GM12873 (cell line): ENCODE results near the gene HOMER1.

Experiments used
- CTCF ChIP-seq: IDR thresholded peaks from 2 replicates; pipeline ENCODE4 v1.5.1; 2012; ENCODE audit warnings: low read depth, mild to moderate bottlenecking, moderate library complexity, low read length, control low read depth; ENCODE audit not compliant: insufficient read depth; ENCODE audit errors: missing control alignments

The HOMER1 gene

DNA sequence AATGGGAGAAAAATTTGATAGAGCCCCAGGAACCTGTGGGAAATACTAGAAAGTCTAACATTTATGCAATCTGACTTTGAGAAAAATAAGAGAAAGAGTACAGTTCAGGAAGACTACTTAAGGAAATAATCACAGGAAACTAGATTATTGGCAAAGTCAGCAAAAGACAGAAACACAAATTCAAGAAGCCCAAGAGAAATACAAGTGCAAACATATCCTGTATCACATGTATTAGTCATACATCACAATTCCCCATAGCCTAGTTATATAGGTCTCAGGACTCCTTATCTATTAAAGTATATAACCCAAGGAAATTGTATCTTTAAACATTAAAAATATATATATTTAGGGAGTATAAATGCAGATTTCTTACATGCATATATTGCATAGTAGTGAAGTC is 100.8 kb downstream of the HOMER1 start:
- TF ChIP-seq CTCF = no peak

DNA sequence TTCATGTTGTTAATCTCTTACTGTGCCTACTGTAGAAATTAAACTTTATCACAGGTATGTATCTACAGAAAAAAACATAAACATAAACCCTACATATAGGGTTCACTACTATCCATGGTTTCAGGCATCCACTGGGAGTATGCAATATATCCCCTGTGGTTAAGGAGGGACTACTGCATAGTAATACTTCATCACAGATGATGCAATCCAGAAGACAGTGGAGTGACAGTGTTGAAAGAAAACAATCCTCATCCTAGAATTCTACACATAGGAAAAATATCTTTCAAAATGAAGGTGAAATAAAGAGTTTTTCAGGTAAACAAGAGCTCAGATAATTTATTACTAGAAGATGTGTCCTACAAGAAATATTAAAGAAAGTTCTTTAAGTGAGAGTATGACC is 105.9 kb downstream of the HOMER1 start:
- TF ChIP-seq CTCF = no peak

- no peak for TF ChIP-seq CTCF
Observed at GRCh38 chr5:79407591-79407990, 106.3 kb downstream of the HOMER1 start.

DNA sequence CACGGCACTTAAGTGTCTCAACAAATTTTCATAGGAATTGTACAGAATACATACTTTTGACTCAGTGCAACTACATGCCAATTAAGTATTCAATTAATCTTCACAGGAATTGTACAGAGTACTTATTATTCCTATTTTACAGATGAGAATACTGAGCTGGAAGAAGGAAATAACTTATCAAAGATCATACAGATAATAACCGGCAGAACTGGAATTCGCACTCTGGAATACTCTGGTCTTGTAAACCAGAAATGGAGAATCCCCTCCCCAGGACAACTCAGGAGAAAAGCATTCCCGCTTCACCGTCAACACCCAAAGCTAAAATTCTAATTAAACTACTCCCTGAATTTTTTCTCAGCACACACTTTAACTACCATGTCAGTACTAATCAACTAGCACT is 112.7 kb downstream of the HOMER1 start:
- TF ChIP-seq CTCF = no peak

DNA sequence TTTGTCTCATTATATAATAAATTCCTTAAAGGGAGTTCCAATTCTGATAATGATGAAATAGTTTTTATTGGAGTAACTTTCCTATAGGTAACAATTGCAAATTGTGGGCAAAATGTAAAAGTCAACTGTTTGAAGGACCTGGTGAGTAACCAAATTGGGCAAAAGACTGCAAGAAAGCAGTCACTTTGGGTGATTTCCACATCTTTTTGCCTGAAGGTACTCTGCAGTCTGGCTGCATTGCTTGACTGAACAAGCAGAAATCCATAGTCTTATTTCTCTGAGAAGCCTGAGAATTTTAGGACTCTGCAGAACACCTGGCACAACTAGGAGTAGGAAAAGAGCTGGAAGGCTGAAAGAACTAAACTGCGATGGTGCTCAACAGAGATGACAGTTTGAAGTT is 114.9 kb downstream of the HOMER1 start:
- no peak for TF ChIP-seq CTCF

GRCh38 chr5:79397080-79397479 is 116.9 kb downstream of the HOMER1 start:
- no peak for TF ChIP-seq CTCF

DNA sequence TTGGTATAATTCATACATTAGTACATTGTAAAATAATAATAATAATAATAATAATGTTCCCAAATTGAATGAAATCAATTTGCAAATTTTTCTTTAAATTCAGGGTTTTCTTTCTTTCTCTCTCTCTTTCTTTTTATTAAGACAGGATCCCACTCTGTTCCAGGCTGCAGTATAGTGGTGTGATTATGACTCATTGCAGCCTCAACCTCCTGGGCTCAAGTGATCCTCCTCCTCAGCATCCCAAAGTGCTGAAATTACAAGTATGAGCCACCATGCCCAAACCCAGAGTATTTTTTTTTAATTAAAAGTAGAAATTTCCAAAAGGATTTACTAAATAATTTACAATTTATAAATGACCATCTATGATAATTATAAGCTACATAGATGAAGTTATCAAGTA is 117.7 kb downstream of the HOMER1 start:
- TF ChIP-seq CTCF = no peak

DNA sequence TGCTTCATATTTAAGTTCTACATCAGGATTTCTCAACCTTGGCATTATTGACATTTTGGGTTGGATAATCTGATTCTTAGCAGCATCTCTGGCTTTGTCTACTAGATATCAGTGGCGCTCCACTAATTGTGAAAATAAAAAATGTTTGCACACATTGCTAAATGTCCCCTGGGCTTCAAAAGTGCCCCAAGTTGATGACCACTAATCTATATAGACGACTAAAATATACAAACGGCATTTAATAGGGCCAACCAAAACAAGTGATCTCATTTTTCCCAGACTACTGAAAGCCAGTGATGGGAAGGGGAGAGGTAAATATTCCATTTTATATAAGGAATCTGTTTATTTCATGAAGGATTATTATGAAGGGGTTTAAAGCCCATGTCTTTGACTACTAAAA is 118.6 kb downstream of the HOMER1 start:
- no peak for TF ChIP-seq CTCF
